HepG2 (cell line): ENCODE data around the gene ZMYND10. TPM values are rescaled to one million over a fixed set of nuclear protein-coding genes. Genes with fewer than 3 reads are reported as not detected.
A peak's percentile ranks its signal among the peaks of the same experiment; 100 is the strongest.

Experiments
- ATF4 ChIP-seq, 2 experiments: fragments of 450-650 bp in 1 of 2; sonication (generic) in 1 of 2; formaldehyde crosslinking; IDR thresholded peaks; 2 replicates each; pipeline versions ENCODE4 v1.5.0 to v1.8.0; 2020 to 2022; ENCODE audit warnings: mild to moderate bottlenecking in 1 of 2, missing genetic modification reagents in 1 of 2
- BCL6 ChIP-seq: IDR thresholded peaks from 2 replicates; pipeline ENCODE4 v1.6.1; 2016; ENCODE audit warnings: missing genetic modification reagents, missing compliant biosample characterization
- CERS6 ChIP-seq: sonication (generic); formaldehyde crosslinking; IDR thresholded peaks from 2 replicates; pipeline ENCODE4 v1.5.0; 2020; ENCODE audit warnings: missing genetic modification reagents
- CHD2 ChIP-seq: IDR thresholded peaks from 2 replicates; pipeline ENCODE4 v1.6.1; 2011; ENCODE audit warnings: low read depth, low read length, improper control_type of control experiment
- EHMT2 ChIP-seq: fragments of 200-600 bp; sonication (generic); IDR thresholded peaks from 2 replicates; pipeline ENCODE4 v1.7.0; 2017; ENCODE audit warnings: antibody characterized with exemption, low read depth, low read length, borderline replicate concordance
- GMEB2 ChIP-seq: IDR thresholded peaks from 2 replicates; pipeline ENCODE4 v1.6.1; 2016; ENCODE audit warnings: missing biosample characterization, missing genetic modification reagents, low read depth
- NR1H2 ChIP-seq: sonication (generic); formaldehyde crosslinking; IDR thresholded peaks from 2 replicates; pipeline ENCODE4 v1.8.1; 2022; ENCODE audit warnings: low read depth, missing genetic modification reagents, borderline replicate concordance
- REL ChIP-seq: sonication (generic); formaldehyde crosslinking; conservative IDR thresholded peaks from 2 replicates; pipeline ENCODE4 v1.8.0; 2022; ENCODE audit warnings: mild to moderate bottlenecking, missing genetic modification reagents, moderate library complexity
- SETDB1 ChIP-seq: sonication (generic); formaldehyde crosslinking; IDR thresholded peaks from 2 replicates; pipeline ENCODE4 v1.5.1; 2020; ENCODE audit warnings: missing genetic modification reagents, mild to moderate bottlenecking, borderline replicate concordance
- SRSF1 ChIP-seq: fragments of 200-400 bp; formaldehyde crosslinking; optimal IDR thresholded peaks from 2 replicates; pipeline ENCODE3; 2017; ENCODE audit warnings: mild to moderate bottlenecking, low read depth, low read length, moderate library complexity
- TRIM24 ChIP-seq: sonication (generic); formaldehyde crosslinking; IDR thresholded peaks from 2 replicates; pipeline ENCODE4 v1.8.0; 2022; ENCODE audit warnings: mild to moderate bottlenecking, missing genetic modification reagents
- ZBTB25 ChIP-seq: IDR thresholded peaks from 2 replicates; pipeline ENCODE4 v1.6.1; 2018; ENCODE audit warnings: missing genetic modification reagents
- ZFP82 ChIP-seq: sonication (generic); formaldehyde crosslinking; IDR thresholded peaks from 2 replicates; pipeline ENCODE4 v1.5.1; 2020; ENCODE audit warnings: mild to moderate bottlenecking, missing genetic modification reagents, borderline replicate concordance
- ZNF160 ChIP-seq: sonication (generic); formaldehyde crosslinking; IDR thresholded peaks from 2 replicates; pipeline ENCODE4 v1.8.0; 2022; ENCODE audit warnings: mild to moderate bottlenecking, inconsistent platforms, missing genetic modification reagents
- ZNF335 ChIP-seq: sonication (generic); formaldehyde crosslinking; IDR thresholded peaks from 2 replicates; pipeline ENCODE4 v1.4.0; 2020; ENCODE audit warnings: missing genetic modification reagents
- ZNF512 ChIP-seq: sonication (generic); formaldehyde crosslinking; IDR thresholded peaks from 2 replicates; pipeline ENCODE4 v1.4.0; 2020; ENCODE audit warnings: mild to moderate bottlenecking, missing genetic modification reagents
- ZNF737 ChIP-seq: sonication (generic); formaldehyde crosslinking; IDR thresholded peaks from 2 replicates; pipeline ENCODE4 v1.5.0; 2020; ENCODE audit warnings: missing genetic modification reagents, mild to moderate bottlenecking, borderline replicate concordance
- ZNF766 ChIP-seq: sonication (generic); formaldehyde crosslinking; IDR thresholded peaks from 2 replicates; pipeline ENCODE4 v1.5.0; 2020; ENCODE audit warnings: missing genetic modification reagents, borderline replicate concordance
- ZXDC ChIP-seq: sonication (generic); formaldehyde crosslinking; IDR thresholded peaks from 2 replicates; pipeline ENCODE4 v1.5.0; 2020; ENCODE audit warnings: mild to moderate bottlenecking, missing genetic modification reagents
- polyA plus RNA-seq, 8 experiments: library from polyadenylated mRNA; depleted of rRNA in 3 of 8; stranded (reverse) in 7 of 8; unstranded in 1 of 8; fragments of >200 nt; fragmentation: Illumina TruSeq in 4 of 8; extraction: Trizol in 4 of 8; gene quantifications; 2 replicates each; pipeline versions ENCODE4 v1.2.1 to v1.2.3, GENCODE V29; 2011 to 2016; ENCODE audit warnings: low read depth in 4 of 8, missing spikeins in 1 of 8, mixed read lengths in 1 of 8; ENCODE audit not compliant: insufficient read depth in 1 of 8
- total RNA-seq, 5 experiments: library from RNA; depleted of rRNA; stranded (reverse); fragments of >200 nt; fragmentation: Illumina TruSeq; extraction: Trizol; gene quantifications; 2 replicates each; pipeline ENCODE4 v1.2.3, GENCODE V29; 2016; ENCODE audit warnings: low read depth in 1 of 5

ZMYND10 gene
- total and polyA plus RNA-seq, 2 of the 13 experiments (the other 11 are each of a cell fraction or from before 2014, with no cell fraction given): 0.60 to 0.74 TPM

GRCh38 chr3:50302095-50303012, 43.2 kb downstream of the ZMYND10 start (continued):
- TF ChIP-seq ZXDC (CRISPR knock-in tag): peak; percentile 33
- TF ChIP-seq SRSF1: no peak
- TF ChIP-seq ZBTB25 (CRISPR knock-in tag): no peak
- no peak for TF ChIP-seq CHD2
- no peak for TF ChIP-seq BCL6 (CRISPR knock-in tag)
- no peak for TF ChIP-seq ZNF512 (CRISPR knock-in tag)
- TF ChIP-seq GMEB2: no peak
- no peak for TF ChIP-seq TRIM24
- no peak for TF ChIP-seq ZFP82 (CRISPR knock-in tag)
- no peak for TF ChIP-seq ZNF160
- TF ChIP-seq EHMT2: no peak
- no peak for TF ChIP-seq ZNF766 (CRISPR knock-in tag)
- TF ChIP-seq ZNF335 (CRISPR knock-in tag): no peak
- TF ChIP-seq SETDB1: no peak
- no peak for TF ChIP-seq ATF4 (CRISPR knock-in tag; IDR thresholded peaks at IDR 0.05)
- TF ChIP-seq REL (CRISPR knock-in tag): no peak
- no peak for TF ChIP-seq CERS6 (CRISPR knock-in tag)
- TF ChIP-seq NR1H2 (CRISPR knock-in tag): 0 out of 2 replicates have a peak, but pooled peaks have one; percentile 43
- peak; percentile 73; the same call in 1 of the 2 replicates for TF ChIP-seq ZNF737 (CRISPR knock-in tag)
